GOT3 (cell line): Measurements from ENCODE around the gene HTT-AS.

Source experiments
- DNase-seq: peaks from one replicate; lab custom pipeline; 2025; ENCODE audit warnings: mixed read lengths; lab: John Stamatoyannopoulos, UW

Gene HTT-AS

GRCh38 chr4:3030566-3031356, 43.6 kb downstream of the HTT-AS start:
- no peak for DNase-seq

GRCh38 chr4:3029464-3029863, 44.9 kb downstream of the HTT-AS start:
- DNase-seq, result no peak

GRCh38 chr4:3026540-3026939, 47.8 kb downstream of the HTT-AS start:
- no peak for DNase-seq

GRCh38 chr4:3025881-3026280, 48.5 kb downstream of the HTT-AS start:
- DNase-seq, result no peak

GRCh38 chr4:3022651-3023050, 51.7 kb downstream of the HTT-AS start:
- no peak for DNase-seq

- no peak for DNase-seq
These were observed 52.2 kb downstream of the HTT-AS start for GRCh38 chr4:3022112-3022511.

- DNase-seq, result no peak
These were observed 52.7 kb downstream of the HTT-AS start for GRCh38 chr4:3021627-3022026.

GRCh38 chr4:3021127-3021526, 53.2 kb downstream of the HTT-AS start:
- no peak for DNase-seq

GRCh38 chr4:3019145-3019846, 55.0 kb downstream of the HTT-AS start:
- no peak for DNase-seq

- no peak for DNase-seq
These were observed 56.8 kb downstream of the HTT-AS start for GRCh38 chr4:3017504-3017903.

- DNase-seq, result no peak
These were observed 57.4 kb downstream of the HTT-AS start for GRCh38 chr4:3016961-3017360.

- no peak for DNase-seq
These were observed 60.4 kb downstream of the HTT-AS start for GRCh38 chr4:3013839-3014350.
